GM21825 (cell line): Measurements from ENCODE around the gene EXT2.
A peak's percentile ranks its signal among the peaks of the same experiment; 100 is the strongest.

Experiments
- ATAC-seq: cut with Tn5 transposase; IDR thresholded peaks from one replicate; pipeline ENCODE4 v1.9.1; 2021; ENCODE audit warnings: mild to moderate bottlenecking, moderate library complexity; ENCODE audit not compliant: unreplicated experiment

EXT2 gene

GRCh38 chr11:44130751-44131150 is 35.3 kb downstream of the EXT2 start:
- ATAC-seq = no peak

DNA sequence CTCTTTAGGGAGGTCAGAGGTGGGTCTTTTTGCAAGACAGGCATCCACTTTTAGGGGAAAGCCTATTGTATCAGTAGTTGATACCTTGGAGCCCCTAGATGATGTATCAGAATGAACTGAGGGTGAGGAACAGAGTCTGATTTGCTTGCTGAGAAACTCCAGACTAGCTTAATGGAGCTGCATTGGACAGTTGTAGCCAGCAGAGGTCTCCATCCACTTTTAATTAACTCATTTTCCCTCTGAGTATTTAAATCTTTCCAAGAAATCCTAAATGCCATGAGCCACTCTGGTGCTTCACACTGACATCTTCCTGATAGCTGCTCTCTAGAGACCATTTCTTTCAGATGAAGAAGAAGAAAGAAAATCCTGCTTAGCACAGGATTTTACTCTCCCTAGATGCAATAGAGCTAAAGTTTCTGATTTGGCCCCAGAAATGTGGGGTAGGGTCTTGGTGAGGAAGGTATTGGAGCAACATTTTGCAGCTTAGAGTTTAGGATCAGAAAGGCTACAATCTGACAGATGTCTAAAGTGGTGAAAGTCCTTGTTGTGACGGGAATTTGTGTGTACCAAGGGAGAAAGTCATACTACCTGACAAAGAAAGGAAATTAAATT is 38.0 kb downstream of the EXT2 start:
- no peak for ATAC-seq

DNA sequence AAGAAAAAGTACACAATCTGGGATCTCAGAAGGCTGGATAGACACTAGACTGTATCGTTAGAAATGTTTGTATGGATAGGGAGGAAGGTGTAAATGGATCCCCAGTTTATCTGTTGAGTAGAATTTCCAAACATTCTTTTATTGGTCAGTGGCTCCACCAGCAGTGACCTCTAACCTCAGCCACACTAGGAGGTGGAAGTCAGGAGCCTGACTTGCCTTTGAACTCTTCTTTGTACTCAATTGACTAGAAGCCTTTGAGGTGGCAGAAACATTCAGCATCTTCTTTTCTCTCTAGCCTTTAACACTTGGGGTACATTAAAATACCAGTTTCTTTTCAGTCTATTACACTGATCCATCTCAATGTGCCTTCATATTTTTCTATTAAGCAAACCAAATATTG is 39.1 kb downstream of the EXT2 start:
- no peak for ATAC-seq

- no peak for ATAC-seq
Measured at GRCh38 chr11:44136176-44136945, 40.9 kb downstream of the EXT2 start.

DNA sequence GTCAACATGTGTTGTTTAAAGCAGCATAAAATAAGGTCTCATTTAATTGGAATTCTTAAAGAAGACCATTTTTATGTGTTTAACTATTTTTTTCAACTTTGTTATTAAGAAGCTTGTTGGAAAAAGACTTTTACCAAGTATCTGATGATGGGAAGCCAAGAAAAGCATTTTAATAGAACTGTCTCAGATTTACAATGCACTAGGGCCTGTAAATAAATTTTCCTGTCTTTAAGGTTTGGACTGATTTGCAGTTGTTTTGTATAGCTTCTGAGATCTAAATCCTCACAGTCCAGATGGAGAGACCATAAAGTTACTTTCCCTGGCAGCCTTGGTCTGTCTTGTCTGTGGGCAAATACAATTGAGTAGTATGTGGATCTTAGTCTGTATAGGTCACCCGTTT is 41.6 kb downstream of the EXT2 start:
- no peak for ATAC-seq

DNA sequence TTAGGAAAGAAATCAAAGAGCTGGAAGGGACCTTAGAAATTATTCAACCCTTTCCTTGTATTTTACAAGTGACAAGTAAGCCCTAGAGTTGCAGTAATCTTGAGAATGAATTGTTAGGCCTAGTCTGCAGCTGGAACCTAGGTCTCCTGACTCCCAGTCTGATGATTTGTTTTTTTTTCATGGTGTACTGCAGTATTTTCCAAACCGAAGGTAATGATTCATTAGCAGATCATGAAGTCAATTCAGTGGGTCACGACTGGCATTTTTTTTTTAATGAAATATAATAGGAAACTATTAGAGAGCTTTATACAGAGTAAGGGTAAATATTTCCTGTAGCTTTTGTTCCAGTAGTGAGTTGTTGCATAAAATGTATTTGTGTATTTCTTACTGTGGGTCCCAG is 42.8 kb downstream of the EXT2 start:
- no peak for ATAC-seq

DNA sequence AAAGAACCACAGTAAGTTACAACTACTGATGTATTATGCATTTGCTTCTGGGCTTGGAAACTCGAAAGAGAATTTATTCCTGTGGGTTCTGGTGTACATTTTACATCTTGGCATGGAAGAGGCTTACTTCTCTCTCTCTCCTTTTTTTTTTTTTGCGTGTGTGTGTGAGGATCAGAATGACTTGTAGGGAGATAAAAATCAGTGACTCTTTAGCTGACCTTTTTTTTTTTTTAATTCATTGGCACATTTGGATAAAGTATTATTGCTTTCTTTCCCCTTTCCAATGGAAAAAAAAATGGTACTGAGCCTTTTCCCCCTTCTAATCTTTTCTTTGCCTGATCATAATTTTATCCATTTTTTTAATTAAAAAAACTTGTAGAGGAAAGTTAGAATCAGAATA is 43.5 kb downstream of the EXT2 start:
- no peak for ATAC-seq

DNA sequence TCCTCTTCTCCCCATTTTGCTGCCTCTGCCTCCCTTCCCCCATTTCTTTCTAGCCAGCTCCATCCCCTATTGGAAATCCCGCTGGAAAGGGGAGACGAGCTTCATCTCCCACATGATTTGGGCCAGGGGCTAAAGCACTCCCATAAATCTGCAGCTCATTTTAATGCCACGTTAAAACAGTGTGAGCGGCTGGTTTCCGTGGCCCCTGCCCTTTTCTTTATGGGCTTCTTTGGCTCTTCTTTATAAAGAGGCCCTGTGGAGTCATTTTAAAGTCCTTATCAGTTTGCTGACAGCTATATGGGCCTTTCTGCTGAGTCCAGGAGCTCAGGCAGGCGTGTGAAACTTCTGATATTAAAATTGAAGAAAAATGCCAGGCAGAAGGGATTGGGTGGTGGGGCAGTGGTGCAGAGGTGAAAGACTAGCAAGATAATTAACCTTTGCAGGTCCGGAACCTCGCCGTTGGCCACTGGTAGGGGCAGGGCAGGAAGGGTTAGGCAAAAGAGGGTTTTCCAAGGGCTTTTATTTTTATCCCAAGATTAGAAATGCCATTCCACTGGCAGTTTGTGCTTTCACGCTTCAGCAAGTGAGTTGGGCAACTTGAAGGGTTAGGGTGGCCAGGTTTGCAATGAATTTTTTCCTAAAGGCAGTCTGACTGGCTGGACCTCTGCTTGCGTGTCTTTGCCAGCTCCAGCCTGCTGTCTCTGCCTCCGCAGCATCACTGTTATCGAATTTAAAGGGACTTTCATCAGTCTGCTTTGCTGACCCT is 44.3 kb downstream of the EXT2 start:
- ATAC-seq = no peak

GRCh38 chr11:44140372-44140771 is 44.9 kb downstream of the EXT2 start:
- no peak for ATAC-seq

DNA sequence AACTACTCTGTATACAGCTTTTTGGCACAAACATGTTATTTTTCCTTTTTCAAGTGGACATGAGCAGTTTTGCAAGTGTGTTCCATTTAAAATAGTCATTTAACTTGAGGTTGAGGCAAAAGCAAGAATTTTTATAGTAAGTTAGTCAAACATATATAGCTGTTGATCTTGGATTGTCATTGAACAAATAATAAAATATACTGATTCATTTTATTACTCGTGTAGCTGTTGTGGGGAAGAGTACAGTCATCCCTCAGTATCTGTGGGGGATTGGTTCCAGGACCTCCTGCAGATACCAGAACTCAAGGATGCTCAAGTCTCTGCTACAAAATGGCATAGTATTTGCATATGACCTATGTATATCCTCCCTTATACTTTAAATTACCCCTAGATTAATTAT is 45.3 kb downstream of the EXT2 start:
- ATAC-seq = no peak

DNA sequence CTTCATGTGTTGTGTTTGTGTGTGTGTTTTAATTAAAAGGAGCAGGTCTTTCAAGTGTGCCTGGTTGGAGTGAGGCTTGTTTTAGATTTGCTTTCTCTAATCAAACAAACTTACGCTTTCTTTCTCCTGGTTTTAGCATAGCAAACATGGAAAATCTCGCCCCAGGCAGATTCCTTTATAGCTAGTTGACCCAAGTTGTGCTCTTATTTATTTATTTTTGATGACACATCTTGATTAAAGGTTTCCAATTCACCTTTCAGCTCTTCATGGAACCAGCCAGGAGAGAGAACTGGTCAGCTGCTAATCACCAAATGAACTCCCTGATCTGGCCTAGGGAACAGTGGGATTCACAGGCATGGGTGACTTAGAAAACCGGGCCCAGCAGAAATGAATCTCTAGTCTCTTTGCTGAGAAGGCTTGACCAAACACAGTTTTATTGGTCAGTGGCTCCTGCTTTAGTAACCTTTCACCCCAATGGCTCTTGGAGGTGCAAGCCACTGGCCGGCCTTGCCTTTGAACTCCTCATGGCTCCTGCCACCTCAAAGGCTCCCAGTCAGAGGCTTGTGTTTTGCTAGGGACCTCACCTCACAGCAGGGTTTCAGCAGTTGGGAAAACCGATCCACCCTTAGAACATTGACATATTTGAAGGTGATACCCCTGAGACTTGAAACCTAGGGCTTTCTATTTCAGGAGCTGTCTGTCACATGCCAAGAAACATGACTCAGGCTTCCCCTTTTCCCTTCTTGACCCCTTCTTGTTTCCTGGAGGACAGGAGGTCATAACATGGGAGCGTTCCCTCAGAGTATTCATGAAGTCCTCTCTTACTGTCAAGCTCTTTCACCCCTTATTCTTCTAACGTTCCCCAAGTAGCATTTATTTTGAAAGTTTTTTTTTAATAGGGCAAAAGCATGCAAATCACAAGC is 48.8 kb downstream of the EXT2 start:
- no peak for ATAC-seq

DNA sequence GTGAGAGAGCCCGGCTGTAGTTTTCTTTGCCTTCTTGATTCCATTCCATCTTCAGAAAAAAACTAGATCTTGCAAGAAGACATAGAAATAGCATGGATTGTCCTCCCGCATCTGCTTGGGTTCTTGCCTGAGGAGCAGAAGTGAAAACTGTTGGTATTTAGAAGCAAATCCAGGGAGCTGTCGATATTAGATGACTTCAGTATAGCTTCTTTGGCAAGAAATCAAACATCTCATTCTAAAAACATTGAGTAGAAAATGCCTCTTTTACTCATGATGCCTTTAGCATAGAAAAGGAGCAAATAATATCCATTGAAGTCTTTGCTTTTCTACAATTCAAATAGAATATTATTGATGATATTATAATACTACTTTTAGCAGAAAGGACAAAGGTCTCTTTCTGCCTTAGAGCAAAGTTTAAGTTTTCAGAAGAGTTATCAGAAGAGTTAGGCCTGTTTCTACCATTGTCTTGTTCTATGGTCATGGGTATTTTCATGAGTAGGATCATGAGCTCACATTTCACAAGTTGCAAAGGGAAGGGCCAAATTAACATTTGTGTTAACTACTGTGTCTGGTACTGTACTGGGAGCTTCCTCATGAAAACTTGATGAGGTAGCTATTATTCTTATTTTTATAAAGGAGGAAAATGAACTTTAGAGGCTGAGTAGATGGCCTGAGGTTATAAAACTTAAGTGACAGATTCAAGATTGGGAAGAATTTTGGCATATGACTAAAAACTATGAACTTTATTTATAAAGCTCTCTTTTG is 49.7 kb downstream of the EXT2 start:
- ATAC-seq = no peak

DNA sequence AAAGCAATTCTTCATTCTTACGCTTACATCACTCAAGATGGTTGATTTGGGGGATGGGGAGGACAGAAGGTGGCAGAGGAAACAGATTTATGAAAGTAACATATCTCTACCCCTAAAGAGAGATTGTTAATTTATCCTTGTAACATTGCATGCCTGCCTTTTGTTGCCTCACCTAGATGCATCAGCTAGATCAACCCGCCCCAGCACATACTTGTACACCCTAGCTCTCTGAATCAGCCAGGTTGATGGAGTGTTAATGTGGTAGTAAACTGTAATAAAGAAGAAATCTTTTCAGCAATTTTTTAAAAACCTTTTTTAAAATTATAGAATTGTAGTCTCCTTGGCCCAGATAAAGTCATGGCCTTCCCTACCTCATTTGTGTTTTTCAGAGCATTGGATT is 51.5 kb downstream of the EXT2 start:
- no peak for ATAC-seq

DNA sequence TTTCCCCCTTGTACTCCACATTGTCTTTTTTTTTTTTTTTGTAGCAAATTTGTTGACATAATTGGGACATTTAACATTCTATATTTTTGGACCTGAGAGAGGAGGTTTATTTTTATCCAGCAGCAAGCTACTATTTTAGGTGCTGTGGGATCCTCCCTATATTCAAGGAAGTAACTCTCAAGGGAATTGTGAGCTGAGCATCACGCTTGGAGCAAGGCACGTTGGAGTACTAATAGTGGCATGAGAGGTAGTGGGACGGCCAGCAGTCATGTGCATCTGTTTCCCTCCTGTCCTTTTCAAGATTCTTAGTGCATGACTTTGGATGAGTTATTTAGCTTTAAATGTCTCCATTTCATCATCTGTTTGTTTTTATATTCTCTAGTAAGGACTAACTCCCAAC is 52.3 kb downstream of the EXT2 start:
- no peak for ATAC-seq

DNA sequence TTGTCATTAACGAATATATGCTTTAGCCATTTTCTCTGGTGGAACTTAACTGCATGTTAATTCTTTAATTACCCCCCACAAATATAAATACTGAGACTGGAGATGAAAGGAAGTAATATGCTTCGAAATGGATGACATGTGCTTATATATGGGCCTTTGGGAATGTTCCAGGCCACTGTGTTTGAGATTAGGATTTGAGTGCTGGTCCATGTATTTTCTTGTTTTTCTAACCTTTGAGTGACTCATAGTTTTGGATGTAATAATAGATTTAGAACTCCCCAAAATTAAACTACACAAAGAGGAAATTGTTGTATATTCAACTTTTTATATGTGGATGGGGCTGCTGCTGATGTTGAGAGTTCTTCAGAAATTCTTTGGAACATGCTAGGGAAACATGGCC is 54.2 kb downstream of the EXT2 start:
- ATAC-seq = no peak

GRCh38 chr11:44150401-44150800 is 54.9 kb downstream of the EXT2 start:
- no peak for ATAC-seq

DNA sequence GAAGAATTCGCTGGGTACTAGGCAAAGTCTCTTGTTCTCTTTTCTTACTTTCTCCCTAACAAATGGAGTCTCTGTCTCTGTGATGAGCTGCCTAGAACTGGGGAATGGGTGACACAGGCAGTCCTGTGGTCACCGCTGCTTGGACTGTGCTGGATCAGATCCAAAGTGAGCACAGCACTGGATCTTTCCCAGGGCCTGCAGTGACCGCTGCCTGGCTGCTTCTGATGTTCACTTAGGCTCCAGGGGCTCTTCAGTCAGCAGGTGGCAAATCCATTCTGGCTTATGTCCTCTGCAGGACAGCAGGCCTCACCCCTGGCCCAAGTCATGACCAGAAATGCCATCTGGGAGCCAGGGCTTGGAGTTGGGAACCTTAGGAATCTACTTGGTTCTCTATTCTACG is 61.5 kb downstream of the EXT2 start:
- no peak for ATAC-seq

DNA sequence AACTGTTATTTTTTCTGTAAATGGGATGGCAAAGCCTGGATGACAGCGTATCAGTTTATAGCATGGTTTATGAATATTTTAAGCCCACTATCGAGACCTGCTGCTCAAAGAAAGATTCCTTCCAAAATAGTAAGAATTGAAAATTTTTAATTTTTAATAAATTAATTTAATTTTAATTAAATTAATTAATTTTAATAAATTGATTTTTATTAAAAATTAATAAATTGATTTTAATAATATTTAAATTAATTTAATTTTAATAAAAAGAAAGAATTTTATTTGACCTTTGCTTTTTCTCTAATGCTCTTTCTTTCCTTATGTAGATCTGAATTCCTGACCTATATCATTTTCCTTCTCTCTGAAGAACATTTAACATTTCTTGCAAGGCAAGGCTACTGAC is 62.9 kb downstream of the EXT2 start:
- ATAC-seq = no peak

GRCh38 chr11:44159848-44160721 is 64.6 kb downstream of the EXT2 start:
- ATAC-seq = peak; percentile 54
